ENCODE data around the gene ANO10. TPM values are rescaled to one million over a fixed set of nuclear protein-coding genes. Genes with fewer than 3 reads are reported as not detected.

ANO10 gene
- total RNA-seq, 1 experiment from 2014 or later: 9.7 TPM

- no peak overlapping the region for H3K4me3 ChIP-seq (ENCODE audit: low read depth, low read length, poor library complexity, severe bottlenecking)
- TF ChIP-seq EZH2 (IDR thresholded peaks at IDR 0.05; ENCODE audit: borderline replicate concordance, low read depth, low read length, poor library complexity, severe bottlenecking): no peak
- no peak for TF ChIP-seq CTCF (conservative IDR thresholded peaks at IDR 0.05; ENCODE audit: low read depth, low read length)
- ChIA-PET POLR2A (ENCODE audit: low non-redundant PET) (no interaction called here), CTCF (no interaction called here)
- H3K9me3 ChIP-seq (ENCODE audit: low read depth, low read length, poor library complexity, severe bottlenecking): no peaks in the 10 kb centered on the region
- no peak for DNase-seq (ENCODE audit: low spot score)
- no TSS peak for BruUV-seq (replicated peaks)
- intact Hi-C loops (cut with micrococcal nuclease; ENCODE audit: unreplicated experiment): loop anchor here (10.0 kb wide), 2 partner anchors 291 to 351 kb away; no protein-coding TSS in a partner anchor
- no peaks in the 10 kb centered on the region for H3K27me3 ChIP-seq (replicated peaks; ENCODE audit: insufficient read depth, low read depth, low read length, poor library complexity)
- H3K27ac ChIP-seq (ENCODE audit: low read depth, low read length, poor library complexity, severe bottlenecking): no peak overlapping the region
- H3K36me3 ChIP-seq (ENCODE audit: insufficient read depth, low read length, poor library complexity, severe bottlenecking): no peaks in the 10 kb centered on the region
- no peaks in the 10 kb centered on the region for H3K4me1 ChIP-seq (ENCODE audit: insufficient read depth, low read length, poor library complexity, severe bottlenecking)
Observed at GRCh38 chr3:43505351-43505750, 116.5 kb downstream of the ANO10 start.

GRCh38 chr3:43503067-43503728 is 118.6 kb downstream of the ANO10 start:
- TF ChIP-seq CTCF (conservative IDR thresholded peaks at IDR 0.05; ENCODE audit: low read depth, low read length) (peak; percentile 52), EZH2 (IDR thresholded peaks at IDR 0.05; ENCODE audit: borderline replicate concordance, low read depth, low read length, poor library complexity, severe bottlenecking) (no peak)
- no peak overlapping the region for H3K27ac ChIP-seq (ENCODE audit: low read depth, low read length, poor library complexity, severe bottlenecking)
- ChIA-PET POLR2A (ENCODE audit: low non-redundant PET) (no interaction called here), CTCF (interaction anchor here (0.6 to 1.3 kb wide), 2 partner anchors 280 to 541 kb away, joined by 3 to 6 read pairs; no protein-coding TSS in a partner anchor)
- H3K4me1 ChIP-seq (ENCODE audit: insufficient read depth, low read length, poor library complexity, severe bottlenecking): no peaks in the 10 kb centered on the region
- peak; percentile 15 for DNase-seq (ENCODE audit: low spot score)
- intact Hi-C loops (cut with micrococcal nuclease; ENCODE audit: unreplicated experiment): loop anchor here (5.0 to 10.0 kb wide), 3 partner anchors 288 to 526 kb away; partner anchors contain the start of gene GASK1A
- H3K36me3 ChIP-seq (ENCODE audit: insufficient read depth, low read length, poor library complexity, severe bottlenecking): no peaks in the 10 kb centered on the region
- no peaks in the 10 kb centered on the region for H3K27me3 ChIP-seq (replicated peaks; ENCODE audit: insufficient read depth, low read depth, low read length, poor library complexity)
- H3K4me3 ChIP-seq (ENCODE audit: low read depth, low read length, poor library complexity, severe bottlenecking): no peak overlapping the region
- no TSS peak for BruUV-seq (replicated peaks)
- H3K9me3 ChIP-seq (ENCODE audit: low read depth, low read length, poor library complexity, severe bottlenecking): no peaks in the 10 kb centered on the region

GRCh38 chr3:43499256-43499655 is 122.6 kb downstream of the ANO10 start:
- POLR2A ChIA-PET (ENCODE audit: low non-redundant PET): no interaction called here
- CTCF ChIA-PET: no interaction called here
- no peaks in the 10 kb centered on the region for H3K27me3 ChIP-seq (replicated peaks; ENCODE audit: insufficient read depth, low read depth, low read length, poor library complexity)
- DNase-seq (ENCODE audit: low spot score): no peak
- intact Hi-C loops (cut with micrococcal nuclease; ENCODE audit: unreplicated experiment): no loop called here
- no peaks in the 10 kb centered on the region for H3K36me3 ChIP-seq (ENCODE audit: insufficient read depth, low read length, poor library complexity, severe bottlenecking)
- H3K4me3 ChIP-seq (ENCODE audit: low read depth, low read length, poor library complexity, severe bottlenecking): no peak overlapping the region
- peaks cover 8% of the 10 kb centered on the region for H3K4me1 ChIP-seq (ENCODE audit: insufficient read depth, low read length, poor library complexity, severe bottlenecking)
- TF ChIP-seq EZH2 (IDR thresholded peaks at IDR 0.05; ENCODE audit: borderline replicate concordance, low read depth, low read length, poor library complexity, severe bottlenecking) (no peak), CTCF (conservative IDR thresholded peaks at IDR 0.05; ENCODE audit: low read depth, low read length) (no peak)
- no TSS peak for BruUV-seq (replicated peaks)
- no peak overlapping the region for H3K27ac ChIP-seq (ENCODE audit: low read depth, low read length, poor library complexity, severe bottlenecking)
- no peaks in the 10 kb centered on the region for H3K9me3 ChIP-seq (ENCODE audit: low read depth, low read length, poor library complexity, severe bottlenecking)
